HG03571 (cell line): ENCODE results near the gene CACNG8.

Experiments used
- ATAC-seq: cut with Tn5 transposase; IDR thresholded peaks from one replicate; pipeline ENCODE4 v1.9.1; 2021; ENCODE audit not compliant: unreplicated experiment

The CACNG8 gene

GRCh38 chr19:53961523-53962356 lies 997 bp upstream of the CACNG8 start:
- no peak for ATAC-seq

DNA sequence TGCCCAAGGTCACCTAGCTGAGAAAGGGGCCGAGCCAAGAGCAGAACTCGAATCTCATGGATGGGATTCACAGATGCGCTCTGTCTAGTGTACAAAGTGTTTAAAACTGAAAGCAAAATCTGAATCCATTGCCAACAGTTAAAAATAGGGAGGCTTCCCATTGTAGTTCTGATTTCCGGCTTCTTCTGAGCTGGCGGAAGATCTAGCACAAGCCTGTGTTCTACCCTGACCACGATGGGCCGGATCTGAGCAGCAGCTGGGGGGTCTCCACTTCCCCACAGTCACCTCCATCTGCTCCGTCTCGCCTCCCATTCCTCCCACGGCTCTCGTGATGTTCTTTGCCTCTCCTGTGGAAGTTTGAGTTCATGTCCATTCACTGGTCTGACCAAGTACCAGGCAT lies 2.4 kb downstream of the CACNG8 start:
- no peak for ATAC-seq

GRCh38 chr19:53966931-53967330 lies 4.2 kb downstream of the CACNG8 start:
- ATAC-seq = no peak

DNA sequence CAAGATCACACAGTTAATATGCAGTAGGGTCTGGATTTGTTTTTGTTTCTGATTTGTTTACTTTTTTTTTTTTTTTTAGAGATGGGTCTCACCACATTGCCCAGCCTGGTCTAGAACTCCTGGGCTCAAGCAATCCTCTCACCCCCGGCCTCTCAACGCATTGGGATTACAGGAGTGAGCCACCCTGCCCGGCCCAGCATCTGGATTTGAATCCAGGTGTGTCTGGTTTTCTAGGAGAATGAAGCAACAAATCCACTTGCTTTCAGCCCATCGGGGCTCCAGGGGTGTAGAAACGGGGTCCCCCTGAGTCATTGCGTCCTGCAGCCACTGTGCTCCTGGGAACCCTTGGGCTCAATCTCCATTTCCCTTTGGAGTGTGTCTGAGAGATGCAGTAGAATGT lies 6.6 kb downstream of the CACNG8 start:
- ATAC-seq = no peak

- no peak for ATAC-seq
Observed at GRCh38 chr19:53971673-53972072, 8.9 kb downstream of the CACNG8 start.

GRCh38 chr19:53977429-53977990 lies 14.8 kb downstream of the CACNG8 start:
- ATAC-seq = no peak

DNA sequence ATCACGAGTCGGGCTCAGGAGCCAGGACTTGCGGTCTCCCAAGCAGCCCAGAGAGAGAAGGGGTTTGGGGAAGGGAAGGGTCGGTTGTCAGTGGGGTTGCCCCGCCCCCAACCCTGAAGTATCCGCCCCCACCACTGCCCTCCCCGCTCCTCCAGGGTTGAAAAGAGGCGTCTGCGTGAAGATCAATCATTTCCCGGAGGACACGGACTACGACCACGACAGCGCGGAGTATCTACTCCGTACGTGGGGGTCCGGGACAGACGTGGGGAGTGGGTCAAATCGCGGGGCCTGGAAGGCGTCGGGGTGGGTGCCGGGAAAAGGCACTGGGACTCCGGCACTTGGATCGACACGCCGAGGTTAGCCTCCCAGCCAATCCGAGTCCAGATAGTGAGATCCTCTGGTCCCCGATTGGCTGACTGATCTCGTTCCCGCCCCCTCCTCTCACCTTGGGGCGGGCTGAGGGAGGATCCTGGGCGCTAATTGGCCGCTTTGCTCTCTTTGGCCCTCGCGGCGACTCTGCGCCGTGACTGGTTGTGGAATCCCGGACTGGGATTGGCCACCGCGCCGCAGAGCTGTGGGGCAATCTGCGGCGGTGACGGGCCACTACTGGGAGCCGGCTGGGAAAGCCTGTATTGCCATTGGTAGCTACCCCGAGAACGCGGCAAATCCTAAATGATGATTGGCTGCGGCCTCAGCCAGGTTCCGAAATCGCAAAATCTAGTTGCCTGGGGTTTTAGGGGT lies 15.4 kb downstream of the CACNG8 start:
- no peak for ATAC-seq

DNA sequence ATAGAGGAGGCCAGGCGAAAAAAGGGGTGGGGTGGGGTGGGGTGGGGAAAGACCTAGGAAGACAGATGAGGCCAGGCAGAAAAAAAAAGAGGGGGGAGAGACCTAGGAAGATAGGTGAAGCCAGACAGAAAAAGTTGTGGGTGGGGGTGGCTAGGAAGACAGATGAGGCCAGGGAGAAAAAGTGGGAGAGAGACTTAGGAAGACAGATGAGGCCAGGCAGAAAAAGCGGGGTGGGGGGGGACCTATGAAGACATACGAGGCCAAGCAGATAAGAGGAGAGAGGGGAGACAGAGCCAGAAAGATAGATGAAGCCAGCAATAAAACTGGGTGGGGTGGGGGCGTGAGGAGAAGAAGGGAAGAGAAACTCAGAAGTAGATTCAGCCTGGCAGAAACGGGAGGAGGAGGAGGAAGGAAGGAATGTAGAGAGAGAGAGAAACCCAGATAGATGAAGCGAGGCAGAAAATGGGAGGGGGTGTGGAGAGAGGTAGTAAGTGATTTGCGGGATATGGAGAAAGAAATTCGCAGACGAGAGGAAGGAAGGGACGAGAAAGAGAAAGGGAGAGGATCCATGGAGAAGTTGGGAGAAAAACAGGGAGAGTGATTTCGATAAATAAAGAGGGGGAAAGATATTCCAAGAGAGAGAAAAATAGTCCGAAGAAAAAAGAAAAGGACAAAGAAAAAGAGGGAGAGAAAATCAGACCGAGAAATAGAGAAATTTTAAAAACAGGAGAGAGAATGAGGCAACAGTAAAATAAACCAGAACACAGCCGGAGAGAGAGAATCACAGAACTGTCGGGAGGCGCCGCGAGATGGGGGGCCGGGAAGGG lies 16.5 kb downstream of the CACNG8 start:
- no peak for ATAC-seq

GRCh38 chr19:53980539-53981375 lies 18.0 kb downstream of the CACNG8 start:
- ATAC-seq = no peak

- no peak for ATAC-seq
Observed at GRCh38 chr19:53981376-53981951, 18.7 kb downstream of the CACNG8 start.

DNA sequence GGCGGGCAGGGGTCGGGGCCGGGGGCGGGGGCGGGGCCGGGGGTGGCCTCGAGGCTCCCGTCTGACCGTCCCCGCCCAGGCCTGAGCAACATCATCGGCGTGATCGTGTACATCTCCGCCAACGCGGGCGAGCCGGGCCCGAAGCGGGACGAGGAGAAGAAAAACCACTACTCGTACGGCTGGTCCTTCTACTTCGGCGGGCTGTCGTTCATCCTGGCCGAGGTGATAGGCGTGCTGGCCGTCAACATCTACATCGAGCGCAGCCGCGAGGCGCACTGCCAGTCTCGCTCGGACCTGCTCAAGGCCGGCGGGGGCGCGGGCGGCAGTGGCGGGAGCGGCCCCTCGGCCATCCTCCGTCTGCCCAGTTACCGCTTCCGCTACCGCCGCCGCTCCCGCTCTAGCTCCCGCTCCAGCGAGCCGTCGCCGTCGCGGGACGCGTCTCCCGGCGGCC lies 19.3 kb downstream of the CACNG8 start:
- no peak for ATAC-seq

DNA sequence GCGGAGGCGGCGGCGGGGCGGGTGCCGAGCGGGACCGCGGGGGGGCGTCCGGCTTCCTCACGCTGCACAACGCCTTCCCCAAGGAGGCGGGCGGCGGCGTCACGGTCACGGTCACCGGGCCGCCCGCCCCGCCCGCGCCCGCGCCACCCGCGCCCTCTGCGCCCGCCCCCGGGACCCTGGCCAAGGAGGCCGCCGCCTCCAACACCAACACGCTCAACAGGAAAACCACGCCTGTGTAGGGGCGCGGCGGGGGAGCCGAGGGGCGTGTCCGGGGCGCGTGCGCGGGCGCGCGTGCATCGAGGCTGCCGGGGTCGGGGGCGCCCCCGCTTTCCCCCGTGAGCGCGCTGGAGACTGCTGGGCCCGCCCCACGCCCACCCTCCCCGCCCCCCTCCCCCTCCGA lies 19.9 kb downstream of the CACNG8 start:
- no peak for ATAC-seq

- ATAC-seq = no peak
Observed at GRCh38 chr19:53983457-53984289, 20.9 kb downstream of the CACNG8 start.

DNA sequence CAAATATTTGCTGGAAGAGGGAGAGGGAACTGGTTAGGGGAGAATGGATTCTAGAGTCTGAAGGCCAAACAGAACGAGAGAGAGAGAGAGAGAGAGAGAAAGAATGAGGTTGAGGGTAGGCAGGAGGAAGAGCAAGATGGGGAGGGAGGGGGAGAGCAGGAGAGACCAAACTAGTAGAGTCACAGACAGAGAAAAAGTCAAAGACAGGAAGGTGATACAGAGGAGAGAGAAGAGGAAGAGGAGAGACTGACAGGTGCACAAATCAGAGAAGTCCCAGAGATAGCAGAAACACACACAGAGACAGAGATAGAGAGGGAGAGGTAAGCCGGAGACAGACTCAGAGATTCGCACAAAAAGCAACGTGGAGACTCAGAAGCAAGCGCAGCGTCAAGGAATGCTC lies 23.1 kb downstream of the CACNG8 start:
- ATAC-seq = no peak

- ATAC-seq = no peak
Observed at GRCh38 chr19:53988981-53989380, 26.2 kb downstream of the CACNG8 start.

DNA sequence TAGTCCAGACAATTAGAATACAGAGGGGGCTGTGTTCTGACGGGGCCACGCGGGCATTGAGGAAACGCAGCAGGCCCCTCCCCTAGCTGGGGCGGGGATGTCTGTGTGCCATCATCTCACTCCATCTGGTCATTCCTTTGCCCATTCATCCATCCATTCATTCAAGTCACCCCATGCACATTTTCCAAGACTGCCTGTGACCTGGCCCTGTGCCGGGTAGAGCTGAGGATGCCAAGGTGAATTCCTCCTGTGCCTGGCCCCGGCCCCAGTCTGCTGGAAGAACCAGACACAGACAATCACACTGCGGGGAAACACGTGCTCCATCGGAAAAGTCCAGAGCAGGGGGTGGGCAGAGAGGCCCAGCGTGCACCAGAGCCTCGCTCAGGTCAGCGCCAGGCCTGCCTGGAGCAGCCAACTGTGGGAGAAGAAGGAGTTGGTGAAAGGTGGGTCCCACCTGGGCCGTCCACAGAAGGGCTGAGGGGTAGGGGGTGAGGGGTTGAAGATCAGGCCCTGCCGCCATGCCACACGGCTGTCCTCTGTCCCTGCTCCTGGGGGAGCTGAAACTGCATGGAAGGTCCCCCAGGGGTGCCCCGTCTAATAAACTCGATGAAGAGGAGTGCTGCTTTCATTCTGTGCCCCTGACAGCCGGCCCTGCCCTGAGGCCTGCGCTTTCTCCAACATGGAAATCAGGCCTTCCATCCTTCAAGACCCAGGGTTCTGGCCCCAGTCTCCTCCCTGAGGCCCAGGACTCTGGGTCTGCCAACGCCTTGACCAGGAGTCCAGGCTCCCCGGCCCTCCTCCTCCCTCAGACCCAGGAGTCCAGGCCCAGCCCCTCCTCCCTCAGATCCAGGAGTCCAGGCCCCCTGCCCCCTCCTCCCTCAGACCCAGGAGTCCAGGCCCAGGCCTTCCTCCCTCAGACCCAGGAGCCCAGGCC lies 27.1 kb downstream of the CACNG8 start:
- no peak for ATAC-seq

DNA sequence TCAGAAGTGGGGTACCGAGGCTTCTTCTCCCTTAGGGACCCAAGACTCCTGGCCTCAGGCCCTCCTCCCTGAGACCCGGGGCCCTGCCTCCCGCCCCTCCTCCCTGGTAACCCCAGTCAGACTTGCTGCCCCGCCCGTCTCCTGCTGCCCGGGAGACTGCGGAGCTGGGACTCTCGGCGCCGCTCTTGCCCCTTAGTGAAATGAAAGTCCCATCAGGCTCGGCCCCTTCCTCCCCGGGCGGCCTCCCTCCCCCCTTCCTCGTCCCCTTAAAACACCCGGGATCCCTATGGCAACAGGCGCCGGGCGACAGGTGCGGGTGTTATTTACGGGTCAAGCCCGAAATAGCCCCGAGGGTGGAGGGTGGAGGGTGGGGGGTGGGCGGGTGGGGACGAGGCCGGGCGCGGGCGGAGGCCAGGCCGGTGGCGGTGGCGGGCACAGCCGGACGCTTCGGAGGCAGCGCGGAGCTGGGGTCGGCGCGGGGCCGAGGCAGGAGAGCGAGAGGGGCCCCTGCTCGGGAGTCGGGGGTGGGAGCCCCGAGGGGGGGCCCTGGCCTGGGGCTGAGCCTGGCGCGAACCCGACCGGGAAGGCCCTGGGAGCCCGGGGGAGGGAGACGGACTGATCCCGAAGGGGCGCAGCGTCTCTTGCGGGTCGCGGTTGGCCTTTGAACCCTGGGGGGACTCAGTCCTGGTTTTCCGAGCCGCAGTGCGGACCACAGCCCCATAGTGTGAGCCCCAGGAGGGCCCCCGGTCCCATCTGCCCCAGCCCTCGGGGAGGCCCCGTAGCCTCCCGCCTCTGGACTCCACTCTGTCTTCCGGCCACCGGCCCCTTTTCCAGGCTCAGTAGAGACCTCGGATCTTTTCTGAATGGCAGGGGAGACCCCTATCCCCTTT lies 28.7 kb downstream of the CACNG8 start, which contains the start of gene CACNG6:
Gene CACNG6, plus strand, starts transcription at position 414 of the 890 bp plus-strand sequence. CDS start 1,241 bp downstream, outside the sequence.
- ATAC-seq = no peak
